GM06990 (cell line): ENCODE measurements around the gene MARK3.

Source experiments
- DNase-seq: peaks from one replicate; pipeline ENCODE4 v3.0.0-alpha.2; 2011; ENCODE audit not compliant: insufficient read length; ENCODE audit errors: extremely low read depth
- H3K27me3 ChIP-seq: replicated peaks from 2 replicates; pipeline ENCODE4 v1.6.0; 2011; ENCODE audit warnings: low read length; ENCODE audit not compliant: control insufficient read depth, insufficient read depth
- H3K36me3 ChIP-seq: 2 replicates; pipeline ENCODE4 v1.5.1; 2011; ENCODE audit warnings: low read length; ENCODE audit not compliant: control insufficient read depth, insufficient read depth
- H3K4me3 ChIP-seq: replicated peaks from 2 replicates; pipeline ENCODE4 v1.5.1; 2011; ENCODE audit warnings: low read depth, mild to moderate bottlenecking, control low read depth, low read length
- CTCF ChIP-seq: IDR thresholded peaks from 2 replicates; pipeline ENCODE4 v1.5.1; 2011; ENCODE audit warnings: low read length, control low read depth, mild to moderate bottlenecking, inconsistent platforms; ENCODE audit not compliant: insufficient read depth, poor library complexity, severe bottlenecking

The MARK3 gene

GRCh38 chr14:103448097-103448496, 62.9 kb downstream of the MARK3 start:
- Histone ChIP-seq H3K36me3 (peaks cover 3% of the 10 kb centered on the region; the same call in 1 of the 2 replicates), H3K27me3 (no peaks in the 10 kb centered on the region), H3K4me3 (no peak overlapping the region)
- no peak for TF ChIP-seq CTCF
- no peak for DNase-seq

DNA sequence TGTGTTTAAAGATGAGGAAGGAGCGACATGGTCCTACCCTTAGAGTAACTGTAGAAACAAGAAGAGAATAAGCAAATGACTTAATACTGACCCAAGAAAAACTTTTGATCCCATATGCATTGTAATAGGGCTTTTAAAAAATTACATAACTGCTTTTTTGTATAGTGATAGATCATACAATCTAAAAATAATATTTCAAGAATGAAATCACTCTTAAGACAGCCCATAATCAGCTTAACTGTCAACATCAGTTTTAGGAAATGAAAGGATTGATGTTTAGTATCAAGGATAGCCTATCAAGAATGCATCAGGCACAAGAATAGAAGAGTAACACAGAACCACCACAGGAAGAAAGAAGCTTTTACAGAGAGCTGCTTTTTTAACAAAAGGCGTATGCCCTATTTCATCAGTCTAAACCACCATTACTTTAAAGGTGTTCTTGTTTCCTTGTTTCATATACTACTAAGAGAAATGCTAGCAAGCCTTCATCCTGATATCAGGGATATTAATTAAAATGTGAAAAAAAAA, 64.5 kb downstream of the MARK3 start:
- no peaks in the 10 kb centered on the region for H3K27me3 ChIP-seq
- TF ChIP-seq CTCF = no peak
- H3K36me3 ChIP-seq = peaks cover 3% of the 10 kb centered on the region; the same call in 1 of the 2 replicates
- H3K4me3 ChIP-seq = no peak overlapping the region
- no peak for DNase-seq

GRCh38 chr14:103450416-103450815, 65.2 kb downstream of the MARK3 start:
- no peaks in the 10 kb centered on the region for H3K27me3 ChIP-seq
- no peak for DNase-seq
- H3K4me3 ChIP-seq = no peak overlapping the region
- TF ChIP-seq CTCF = no peak
- H3K36me3 ChIP-seq = peaks cover 3% of the 10 kb centered on the region; the same call in 1 of the 2 replicates

DNA sequence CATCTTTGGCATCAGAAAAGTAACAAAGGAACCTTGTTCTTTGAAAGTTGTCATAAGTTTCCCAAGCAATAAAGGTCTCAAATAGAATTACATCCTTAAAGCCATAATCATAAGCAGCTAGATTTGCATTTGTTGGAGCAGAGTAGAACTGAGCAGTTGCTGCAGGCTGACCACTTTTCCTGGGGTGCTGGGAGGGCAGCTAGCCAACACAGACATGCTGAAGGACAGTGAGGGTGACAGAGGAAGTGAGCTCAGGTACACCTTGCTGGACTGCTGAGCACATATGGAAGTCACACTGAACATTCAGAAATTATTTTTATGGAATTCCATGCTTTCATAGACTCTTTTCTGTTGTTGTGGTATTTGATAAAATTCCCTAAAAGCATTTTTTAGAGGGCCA, 66.2 kb downstream of the MARK3 start:
- no peak for DNase-seq
- Histone ChIP-seq H3K4me3 (no peak overlapping the region), H3K27me3 (no peaks in the 10 kb centered on the region), H3K36me3 (peaks cover 3% of the 10 kb centered on the region; the same call in 1 of the 2 replicates)
- no peak for TF ChIP-seq CTCF

- Histone ChIP-seq H3K36me3 (no peaks in the 10 kb centered on the region; the same call in none of the 2 replicates), H3K4me3 (no peak overlapping the region), H3K27me3 (no peaks in the 10 kb centered on the region)
- DNase-seq = no peak
- TF ChIP-seq CTCF = no peak
Measured at GRCh38 chr14:103453791-103454190, 68.6 kb downstream of the MARK3 start.
